GM18873 (cell line): ENCODE data around the gene LATS1.
"Not testable (repeated sequence)": the region's sequence is repeated elsewhere in the genome, so short reads cannot be mapped to it uniquely, and the experiment has no call there.

Experiments used
- ATAC-seq: cut with Tn5 transposase; IDR thresholded peaks from one replicate; pipeline ENCODE4 v1.9.1; 2021; ENCODE audit warnings: mild to moderate bottlenecking, moderate library complexity, moderate number of reproducible peaks; ENCODE audit not compliant: unreplicated experiment, low FRiP score

The LATS1 gene

GRCh38 chr6:149680503-149680902 lies 37.4 kb downstream of the LATS1 start:
- no peak for ATAC-seq

- not testable (repeated sequence) for ATAC-seq
Observed at GRCh38 chr6:149672265-149672664, 45.6 kb downstream of the LATS1 start.

GRCh38 chr6:149660028-149660427 lies 57.9 kb downstream of the LATS1 start:
- no peak for ATAC-seq

DNA sequence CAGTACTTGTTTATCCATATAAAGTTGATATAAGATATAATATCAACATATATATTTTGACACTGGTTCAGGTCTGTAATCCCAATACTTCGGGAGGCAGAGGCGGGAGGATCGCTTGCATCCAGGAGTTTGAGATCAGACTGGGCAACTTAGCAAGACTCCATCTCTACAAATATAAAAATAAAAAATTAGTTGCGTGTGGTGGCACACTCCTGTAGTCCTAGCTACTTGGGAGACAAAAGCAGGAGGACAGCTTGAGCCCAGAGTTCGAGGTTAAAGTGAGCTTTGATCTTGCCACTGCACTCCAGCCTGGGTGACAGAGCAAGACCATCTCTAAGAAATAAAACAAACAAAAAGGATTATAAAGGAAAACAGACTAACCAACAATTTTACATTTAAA lies 60.5 kb downstream of the LATS1 start:
- ATAC-seq = no peak

DNA sequence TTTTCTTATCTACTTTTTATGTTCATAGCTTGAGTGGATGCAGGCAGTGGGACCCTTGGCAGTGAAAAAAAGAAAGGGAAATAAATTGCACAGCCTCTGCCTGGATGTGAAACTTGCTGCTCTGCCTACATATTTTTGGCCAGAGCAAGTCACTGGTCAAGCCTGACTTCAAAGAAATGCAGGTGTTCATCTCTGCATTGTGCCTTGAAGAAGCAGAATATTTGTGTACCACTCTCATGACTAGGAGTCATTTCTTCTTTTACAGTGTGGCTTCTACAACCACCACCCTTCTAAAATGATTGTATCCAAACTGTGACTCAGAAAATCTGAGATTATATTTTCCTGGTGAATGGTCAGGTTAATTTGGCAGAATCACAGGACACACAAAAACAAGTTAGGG lies 66.8 kb downstream of the LATS1 start:
- no peak for ATAC-seq

DNA sequence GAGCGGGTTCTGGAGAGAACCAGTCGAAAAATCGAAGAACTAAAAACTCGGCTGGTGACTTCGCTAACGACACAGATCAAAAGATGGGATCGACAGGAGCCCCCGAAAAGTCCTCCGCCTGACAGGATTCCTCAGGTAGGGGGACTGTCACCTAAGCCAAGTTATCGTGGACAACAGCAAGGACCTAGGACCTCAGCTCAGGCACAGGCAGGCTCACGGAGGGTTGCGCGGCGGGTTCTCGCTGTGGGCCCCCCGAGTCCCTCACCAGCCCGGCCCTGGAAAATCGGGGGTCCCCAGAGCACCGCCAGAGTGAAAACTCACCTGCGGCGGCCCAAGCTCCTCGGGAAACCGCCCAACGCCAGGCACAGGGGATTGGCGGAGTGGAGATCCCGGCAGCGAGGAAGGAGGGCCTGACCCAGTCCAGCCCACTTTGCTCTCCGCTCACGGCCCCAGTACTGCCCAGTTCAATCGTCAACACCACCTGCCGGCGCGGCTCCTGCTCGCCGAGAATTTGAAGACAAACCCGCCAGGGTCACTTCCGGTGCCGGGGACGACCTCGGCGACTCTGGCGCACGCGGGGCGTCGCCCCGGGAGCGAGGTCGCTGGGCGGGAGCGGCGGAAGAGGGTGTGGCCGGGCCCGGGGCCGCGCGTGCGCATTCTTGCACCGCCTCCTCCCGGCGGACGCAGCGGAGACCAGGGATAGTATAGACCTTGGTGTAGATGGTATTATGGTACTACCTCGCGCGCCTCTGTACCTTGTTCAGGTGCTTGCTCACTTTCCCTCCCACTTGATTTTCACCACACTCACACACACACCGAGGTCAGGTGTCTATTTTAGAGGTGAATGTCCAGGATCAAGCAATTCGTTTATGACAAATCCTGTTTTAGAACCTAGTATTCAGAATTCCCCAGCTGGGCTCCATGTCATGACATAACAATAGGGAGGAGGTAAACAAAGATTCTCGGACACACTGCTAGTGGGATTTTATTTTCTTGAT lies 69.5 kb downstream of the LATS1 start, which contains the start of gene KATNA1:
TSS of gene KATNA1 (minus strand) at position 567 of the 998 bp plus-strand sequence. CDS start 10,167 bp downstream, outside the sequence.
- peak; percentile 85 for ATAC-seq

DNA sequence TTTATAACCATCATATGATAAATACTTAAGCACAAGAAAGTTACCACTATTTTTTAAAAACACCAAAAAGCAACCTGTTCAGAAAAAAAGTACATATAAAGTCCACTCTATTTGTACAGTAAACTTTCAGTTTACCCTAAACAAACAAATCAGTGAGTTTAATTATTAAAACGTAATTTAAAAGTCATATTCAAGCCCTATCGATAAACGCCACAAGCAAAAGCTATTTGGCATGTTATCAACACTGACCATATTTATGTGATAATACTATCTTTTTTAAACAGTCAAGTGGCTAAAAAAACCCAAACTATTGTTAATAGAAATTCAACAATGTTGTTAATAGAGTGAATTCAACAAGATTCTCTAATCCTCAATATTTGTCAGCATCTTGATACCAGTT lies 71.3 kb downstream of the LATS1 start:
- no peak for ATAC-seq

GRCh38 chr6:149642829-149643580 lies 74.9 kb downstream of the LATS1 start:
- ATAC-seq = no peak

DNA sequence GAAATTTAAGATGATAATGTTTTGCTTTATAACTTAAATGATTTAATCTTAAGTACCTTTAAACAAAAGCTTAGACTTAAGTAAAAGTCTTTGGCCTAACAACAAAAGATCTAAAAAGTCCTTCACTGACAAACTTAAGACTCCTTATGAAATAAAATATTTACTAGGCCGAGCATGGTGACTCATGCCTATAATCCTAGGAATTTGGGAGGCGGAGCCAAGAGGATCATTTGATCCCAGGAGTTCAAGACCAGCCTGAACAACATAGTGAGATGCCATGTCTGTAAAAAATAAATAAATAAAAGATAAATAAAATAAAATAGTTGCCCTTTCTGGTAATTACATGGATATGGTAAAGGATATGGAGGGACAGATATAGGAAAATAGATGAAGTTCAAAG lies 81.8 kb downstream of the LATS1 start:
- no peak for ATAC-seq

DNA sequence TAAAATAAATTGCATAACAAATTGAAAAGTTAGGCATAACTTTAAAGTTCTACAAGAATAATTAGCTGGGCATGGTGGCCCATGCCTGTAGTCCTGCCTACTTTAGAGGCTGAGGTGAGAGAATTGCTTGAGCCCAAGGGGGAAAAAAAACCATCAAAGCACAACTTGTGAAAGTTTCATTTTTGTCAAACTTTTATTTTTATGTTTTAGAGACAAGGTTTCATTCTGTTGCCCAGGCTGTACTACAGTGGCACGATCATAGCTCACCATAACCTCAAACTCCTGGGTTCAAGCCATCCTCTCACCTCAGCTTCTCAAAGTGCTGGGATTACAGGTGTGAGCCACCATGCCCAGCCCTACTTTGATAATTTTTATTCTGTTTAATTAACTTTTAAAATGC lies 83.6 kb downstream of the LATS1 start:
- no peak for ATAC-seq

GRCh38 chr6:149628875-149629510 lies 88.9 kb downstream of the LATS1 start:
- ATAC-seq = no peak

DNA sequence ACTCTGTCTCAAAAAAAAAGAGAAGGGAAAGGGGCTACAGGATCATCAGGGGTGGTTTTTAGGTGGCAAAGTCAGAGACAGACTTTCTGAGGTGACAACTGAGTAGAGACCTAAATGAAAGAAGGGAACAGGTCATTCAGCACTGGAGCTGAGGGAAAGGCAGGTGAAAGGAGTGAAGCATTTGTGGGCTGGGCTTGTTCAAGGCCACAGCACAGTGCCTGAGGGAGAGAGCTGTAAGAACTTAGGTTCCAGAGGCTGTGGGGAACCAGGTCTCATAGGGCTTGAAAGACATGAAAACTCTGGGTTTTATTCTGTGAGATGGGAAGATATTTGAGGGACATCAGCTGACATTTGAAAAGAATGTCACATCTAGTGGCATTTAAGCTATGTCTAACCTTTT lies 90.2 kb downstream of the LATS1 start:
- no peak for ATAC-seq

GRCh38 chr6:149615805-149616204 lies 102.1 kb downstream of the LATS1 start:
- ATAC-seq = no peak

DNA sequence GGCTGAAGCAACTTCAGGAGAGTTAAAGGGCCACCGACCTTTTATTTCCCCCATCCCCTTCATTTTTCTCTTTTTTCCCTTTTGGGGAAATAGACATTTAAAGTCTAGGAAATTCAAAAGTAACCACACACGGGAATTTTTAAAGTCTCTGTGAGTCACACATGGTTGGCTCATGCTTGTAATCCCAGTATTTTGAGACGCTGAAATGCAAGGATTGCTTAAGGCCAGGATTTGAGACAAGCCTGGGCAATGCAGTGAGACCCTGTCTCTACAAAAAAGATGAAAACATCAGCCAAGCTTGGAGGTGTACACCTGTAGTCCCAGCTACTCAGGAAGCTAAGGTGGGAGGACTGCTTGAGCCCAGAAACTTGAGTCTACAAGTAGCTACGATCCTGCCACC lies 103.6 kb downstream of the LATS1 start:
- no peak for ATAC-seq

DNA sequence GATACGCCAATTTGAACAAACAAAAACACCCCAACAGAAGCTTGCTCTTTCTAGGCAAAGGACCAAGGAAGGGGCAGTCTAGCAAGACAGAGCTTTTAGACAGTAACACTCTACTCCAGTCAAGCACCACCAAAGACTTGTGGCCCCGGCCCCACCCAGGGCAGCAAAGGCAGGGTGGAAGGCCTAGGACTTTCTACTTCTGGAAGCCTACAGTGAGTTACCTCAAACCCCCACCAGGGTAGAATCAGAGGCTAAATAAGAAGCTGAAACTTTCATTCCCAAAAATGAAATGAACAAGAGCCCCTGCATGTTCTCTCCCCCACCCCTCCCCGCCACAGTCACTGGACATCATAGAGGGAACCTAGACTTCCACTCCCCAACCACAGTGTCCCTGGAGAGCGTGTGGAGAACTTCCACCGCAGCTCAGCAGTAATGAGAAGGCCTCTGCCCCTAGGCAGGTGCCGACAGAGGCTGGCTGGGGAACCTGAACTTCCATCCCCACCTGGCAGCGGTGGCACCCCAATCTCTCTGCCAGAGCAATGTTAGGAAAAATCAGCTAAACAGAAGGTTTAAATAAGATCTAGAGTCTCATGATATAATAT lies 109.4 kb downstream of the LATS1 start:
- ATAC-seq = no peak
